ENCODE data around the gene TFIP11. TPM values are rescaled to one million over a fixed set of nuclear protein-coding genes. Genes with fewer than 3 reads are reported as not detected.

TFIP11 gene
- total RNA-seq, 1 donor from 2014 or later = 26.2 TPM

- Histone ChIP-seq H3K27ac (no peak overlapping the region), H3K79me2 (ENCODE audit: low read depth) (peaks cover 25% of the 10 kb centered on the region)
- no peak overlapping the region for H3K4me3 Mint-ChIP-seq
Observed at GRCh38 chr22:26508148-26508547, 4.1 kb downstream of the TFIP11 start.

DNA sequence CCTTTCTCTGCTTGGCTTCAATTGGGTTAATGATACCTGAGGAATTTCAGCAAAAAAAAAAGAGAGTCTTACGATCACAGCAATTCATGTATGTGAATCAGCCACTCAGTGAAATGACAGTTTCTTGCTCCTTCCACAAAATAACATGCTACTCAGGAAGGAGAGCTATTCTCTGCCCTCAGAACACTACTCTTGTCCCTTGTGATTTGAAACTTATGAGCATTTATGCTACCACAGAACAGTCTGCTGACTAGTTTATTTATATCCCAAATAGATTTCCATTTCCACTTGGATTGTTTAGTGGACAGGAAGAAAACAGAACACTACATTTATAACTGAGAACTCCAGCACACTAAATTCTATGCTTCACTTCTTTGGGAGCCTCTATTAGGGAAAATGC is 8.5 kb downstream of the TFIP11 start:
- no peaks in the 10 kb centered on the region for H3K9me3 ChIP-seq (ENCODE audit: low read depth)
- H3K27ac ChIP-seq = no peak overlapping the region
- no peaks in the 10 kb centered on the region for H4K20me1 ChIP-seq (ENCODE audit: low read depth)
- H3K9ac ChIP-seq = no peak overlapping the region
- H3K36me3 Mint-ChIP-seq = peaks cover 38% of the 10 kb centered on the region
- H3K4me2 ChIP-seq = no peak overlapping the region
- H3K4me3 ChIP-seq = no peak overlapping the region
- H3K79me2 ChIP-seq (ENCODE audit: low read depth) = no peaks in the 10 kb centered on the region
- H2AFZ ChIP-seq (replicated peaks) = no peak overlapping the region
- DNase-seq (ENCODE audit: low spot score) = no peak
- no peaks in the 10 kb centered on the region for H3K4me1 ChIP-seq
- H3K4me3 Mint-ChIP-seq = no peak overlapping the region
- no peaks in the 10 kb centered on the region for H3K9me3 Mint-ChIP-seq
- peaks cover 7% of the 10 kb centered on the region for H3K36me3 ChIP-seq
- H3K27ac Mint-ChIP-seq = no peak overlapping the region
- H3K4me1 Mint-ChIP-seq = peaks cover 12% of the 10 kb centered on the region
- H3F3A ChIP-seq (ENCODE audit: low read depth) = peaks cover 9% of the 10 kb centered on the region
- H3K27me3 Mint-ChIP-seq (ENCODE audit: insufficient read depth, low read depth) = peaks cover under 1% of the 10 kb centered on the region
- no peaks in the 10 kb centered on the region for H3K27me3 ChIP-seq
- no peak for TF ChIP-seq EZH2phosphoT487 (IDR thresholded peaks at IDR 0.05)
- no peak for TF ChIP-seq EZH2 (IDR thresholded peaks at IDR 0.05)
- TF ChIP-seq, protein P1, sequence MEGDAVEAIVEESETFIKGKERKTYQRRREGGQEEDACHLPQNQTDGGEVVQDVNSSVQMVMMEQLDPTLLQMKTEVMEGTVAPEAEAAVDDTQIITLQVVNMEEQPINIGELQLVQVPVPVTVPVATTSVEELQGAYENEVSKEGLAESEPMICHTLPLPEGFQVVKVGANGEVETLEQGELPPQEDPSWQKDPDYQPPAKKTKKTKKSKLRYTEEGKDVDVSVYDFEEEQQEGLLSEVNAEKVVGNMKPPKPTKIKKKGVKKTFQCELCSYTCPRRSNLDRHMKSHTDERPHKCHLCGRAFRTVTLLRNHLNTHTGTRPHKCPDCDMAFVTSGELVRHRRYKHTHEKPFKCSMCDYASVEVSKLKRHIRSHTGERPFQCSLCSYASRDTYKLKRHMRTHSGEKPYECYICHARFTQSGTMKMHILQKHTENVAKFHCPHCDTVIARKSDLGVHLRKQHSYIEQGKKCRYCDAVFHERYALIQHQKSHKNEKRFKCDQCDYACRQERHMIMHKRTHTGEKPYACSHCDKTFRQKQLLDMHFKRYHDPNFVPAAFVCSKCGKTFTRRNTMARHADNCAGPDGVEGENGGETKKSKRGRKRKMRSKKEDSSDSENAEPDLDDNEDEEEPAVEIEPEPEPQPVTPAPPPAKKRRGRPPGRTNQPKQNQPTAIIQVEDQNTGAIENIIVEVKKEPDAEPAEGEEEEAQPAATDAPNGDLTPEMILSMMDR (IDR thresholded peaks at IDR 0.05) = no peak

More at GRCh38 chr22:26508148-26508547, 4.1 kb downstream of the TFIP11 start:
- TF ChIP-seq EZH2phosphoT487 (IDR thresholded peaks at IDR 0.05) (no peak), EZH2 (IDR thresholded peaks at IDR 0.05) (no peak)
- TF ChIP-seq, protein P1 (IDR thresholded peaks at IDR 0.05) = no peak
- Histone ChIP-seq H3K9me3 (ENCODE audit: low read depth) (no peaks in the 10 kb centered on the region), H2AFZ (replicated peaks) (no peak overlapping the region), H4K20me1 (ENCODE audit: low read depth) (no peaks in the 10 kb centered on the region), H3F3A (ENCODE audit: low read depth) (peaks cover 18% of the 10 kb centered on the region), H3K4me1 (peaks cover 8% of the 10 kb centered on the region), H3K4me3 (no peak overlapping the region), H3K36me3 (no peaks in the 10 kb centered on the region), H3K27me3 (no peaks in the 10 kb centered on the region), H3K9ac (no peak overlapping the region), H3K4me2 (no peak overlapping the region)
- Mint-ChIP-seq H3K27ac (no peak overlapping the region), H3K9me3 (no peaks in the 10 kb centered on the region), H3K4me1 (peaks cover 31% of the 10 kb centered on the region), H3K27me3 (ENCODE audit: insufficient read depth, low read depth) (peaks cover 13% of the 10 kb centered on the region), H3K36me3 (peaks cover 30% of the 10 kb centered on the region)
- no peak for DNase-seq (ENCODE audit: low spot score)

DNA sequence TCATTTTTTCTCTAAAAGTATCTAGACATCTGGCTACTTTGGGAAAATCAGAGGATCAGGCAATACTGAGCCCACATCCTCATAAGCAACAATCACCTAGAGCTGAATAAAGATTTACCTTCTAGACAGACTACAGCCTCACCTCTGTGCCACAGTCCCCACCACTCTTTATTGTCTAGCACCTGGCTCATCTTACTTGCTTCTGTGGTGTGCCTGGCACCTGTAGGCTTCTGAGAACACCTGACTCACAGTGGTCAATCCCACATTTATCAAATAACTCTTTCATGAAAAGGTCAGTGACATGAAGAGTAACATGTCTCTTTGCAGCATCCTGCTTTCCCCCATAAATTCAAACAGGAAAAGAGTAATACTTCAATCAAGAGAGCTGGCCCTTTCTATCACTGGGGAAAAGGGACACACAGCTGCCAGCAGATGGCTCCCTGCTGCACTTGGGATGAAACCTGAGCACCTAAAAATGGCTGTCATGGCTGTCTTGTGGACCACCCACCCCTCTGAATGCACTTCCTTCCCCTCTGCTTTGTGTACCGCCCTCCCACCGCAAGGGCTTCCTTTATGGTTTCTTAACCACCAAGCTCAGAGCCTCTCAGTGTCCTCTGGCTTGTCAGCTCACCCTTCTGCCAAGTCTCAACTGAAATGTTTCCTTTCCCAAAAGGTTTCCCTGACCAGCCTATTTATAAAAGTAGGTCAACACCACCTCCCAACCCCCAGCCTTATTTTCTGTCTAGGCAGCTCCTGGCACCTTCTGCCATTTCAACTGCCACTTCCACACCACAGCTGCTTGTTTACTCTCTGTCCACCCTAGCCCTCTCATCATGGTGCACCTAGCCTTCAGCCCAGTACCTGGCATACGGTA is 9.3 kb downstream of the TFIP11 start:
- Mint-ChIP-seq H3K27ac (peak overlapping the region; percentile 62), H3K27me3 (ENCODE audit: insufficient read depth, low read depth) (no peaks in the 10 kb centered on the region), H3K9me3 (no peaks in the 10 kb centered on the region), H3K36me3 (peaks cover 40% of the 10 kb centered on the region), H3K4me1 (peaks cover 12% of the 10 kb centered on the region), H3K4me3 (no peak overlapping the region)
- Histone ChIP-seq H3K79me2 (ENCODE audit: low read depth) (no peaks in the 10 kb centered on the region), H3K27me3 (no peaks in the 10 kb centered on the region), H3K36me3 (peaks cover 7% of the 10 kb centered on the region), H3F3A (ENCODE audit: low read depth) (peaks cover 9% of the 10 kb centered on the region), H4K20me1 (ENCODE audit: low read depth) (no peaks in the 10 kb centered on the region), H3K4me2 (no peak overlapping the region), H3K4me1 (no peaks in the 10 kb centered on the region), H3K9ac (no peak overlapping the region), H3K4me3 (no peak overlapping the region), H2AFZ (replicated peaks) (no peak overlapping the region), H3K27ac (no peak overlapping the region), H3K9me3 (ENCODE audit: low read depth) (no peaks in the 10 kb centered on the region)
- peak; percentile 80 for DNase-seq (ENCODE audit: low spot score)
- TF ChIP-seq EZH2 (IDR thresholded peaks at IDR 0.05) = no peak
- TF ChIP-seq, protein P1 (IDR thresholded peaks at IDR 0.05) = peak; percentile 68
